Caco-2 (cell line): ENCODE results near the gene RGS6. TPM values are rescaled to one million over a fixed set of nuclear protein-coding genes. Genes with fewer than 3 reads are reported as not detected.
A peak's percentile ranks its signal among the peaks of the same experiment; 100 is the strongest.

Experiments
- BruUV-seq: library from RNA; stranded (reverse); fragments of 400-500 nt; replicated peaks from 2 replicates; lab custom pipeline; 2021; lab: Mats Ljungman, UMichigan
- CTCF ChIA-PET: fragments of 300-600 bp; sonication (Branson Sonifier 250); formaldehyde crosslinking; loops from one replicate; lab custom pipeline; 2022; ENCODE audit warnings: antibody characterized with exemption; lab: Charles Lee
- POLR2A ChIA-PET: fragments of 300-600 bp; sonication (Branson Sonifier 250); formaldehyde crosslinking; loops from one replicate; lab custom pipeline; 2022; ENCODE audit warnings: antibody characterized with exemption; lab: Charles Lee
- DNase-seq, 2 experiments: peaks; one replicate each; pipeline versions ENCODE4 v3.0.0 to v3.0.0-alpha.2; 2020 to 2022
- H3K27me3 ChIP-seq: replicated peaks from 2 replicates; pipeline ENCODE4 v1.6.0; 2011; ENCODE audit warnings: low read length; ENCODE audit not compliant: control insufficient read depth, insufficient read depth
- H3K36me3 ChIP-seq: 2 replicates; pipeline ENCODE4 v1.5.1; 2011; ENCODE audit warnings: low read length; ENCODE audit not compliant: control insufficient read depth, insufficient read depth
- H3K4me1 ChIP-seq: fragments of 250-450 bp; sonication (Bioruptor Pico); 2 replicates; pipeline ENCODE4 v1.5.1; 2020; ENCODE audit warnings: mild to moderate bottlenecking
- H3K4me3 ChIP-seq: 2 replicates; pipeline ENCODE4 v1.5.1; 2011; ENCODE audit warnings: low read depth, mild to moderate bottlenecking, control low read depth, low read length
- H3K9me3 ChIP-seq: fragments of 250-450 bp; sonication (Bioruptor Pico); 2 replicates; pipeline ENCODE4 v1.5.1; 2020; ENCODE audit warnings: mild to moderate bottlenecking, moderate library complexity
- H3K27ac Mint-ChIP-seq: one replicate; pipeline ENCODE4 v1.8.0; 2022; ENCODE audit warnings: mixed read lengths; ENCODE audit not compliant: unreplicated experiment
- H3K27me3 Mint-ChIP-seq: one replicate; pipeline ENCODE4 v1.8.0; 2022; ENCODE audit warnings: mixed read lengths; ENCODE audit not compliant: insufficient read depth, unreplicated experiment
- H3K36me3 Mint-ChIP-seq: one replicate; pipeline ENCODE4 v1.8.0; 2022; ENCODE audit warnings: mild to moderate bottlenecking, mixed read lengths; ENCODE audit not compliant: insufficient read depth, unreplicated experiment
- H3K4me1 Mint-ChIP-seq: one replicate; pipeline ENCODE4 v1.8.0; 2022; ENCODE audit warnings: low read depth, mixed read lengths; ENCODE audit not compliant: unreplicated experiment
- H3K4me3 Mint-ChIP-seq: one replicate; pipeline ENCODE4 v1.8.0; 2022; ENCODE audit warnings: mild to moderate bottlenecking, moderate library complexity, mixed read lengths; ENCODE audit not compliant: unreplicated experiment
- H3K9me3 Mint-ChIP-seq: one replicate; pipeline ENCODE4 v1.8.0; 2022; ENCODE audit warnings: mixed read lengths; ENCODE audit not compliant: unreplicated experiment
- intact Hi-C: fragments of 100-400 bp; cut with micrococcal nuclease; formaldehyde crosslinking; loops from one replicate; pipeline ENCODE4 v1.10.0; 2022; ENCODE audit not compliant: unreplicated experiment
- total RNA-seq: library from RNA; stranded (reverse); gene quantifications from 2 replicates; pipeline ENCODE4 v1.2.3, GENCODE V29; 2022
- TF ChIP-seq, protein P1 (sequence below), 2 experiments: fragments of 200-600 bp in 1 of 2; IDR thresholded peaks; 1 replicate in 1 of 2; 2 replicates in 1 of 2; pipeline versions ENCODE4 v1.5.1 to v1.8.0; 2011 to 2022; ENCODE audit warnings: antibody characterized with exemption in 1 of 2, control low read depth in 1 of 2, inconsistent platforms in 1 of 2, low read depth in 1 of 2, low read length in 1 of 2, mild to moderate bottlenecking in 1 of 2, moderate library complexity in 1 of 2; ENCODE audit not compliant: insufficient read depth in 1 of 2, severe bottlenecking in 1 of 2, unreplicated experiment in 1 of 2

The RGS6 gene
- total RNA-seq, 1 experiment from 2014 or later = not detected

DNA sequence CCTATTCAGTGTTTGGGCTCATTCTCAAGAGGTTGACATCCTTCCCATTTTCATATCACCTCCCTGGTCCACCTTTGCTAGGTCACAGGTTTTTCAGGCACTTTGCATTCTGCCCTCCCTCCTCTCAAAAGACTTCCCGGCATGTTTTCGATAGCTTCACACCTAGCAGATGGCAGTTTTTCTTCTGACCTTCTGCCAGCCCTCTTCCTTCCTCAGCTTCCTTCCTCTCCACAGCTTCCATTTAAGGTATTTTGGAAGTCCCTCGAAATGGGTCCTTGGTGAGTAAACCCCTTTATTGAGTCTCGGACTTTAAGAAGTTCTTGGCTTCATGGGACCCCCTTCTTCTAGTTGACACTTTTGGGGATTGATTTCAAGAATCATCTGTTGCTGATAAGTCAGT is 358.0 kb downstream of the RGS6 start:
- intact Hi-C loops = loop anchor here (5.0 kb wide), 1 partner anchor 268 kb away; no protein-coding TSS in a partner anchor
- POLR2A ChIA-PET = no interaction called here

DNA sequence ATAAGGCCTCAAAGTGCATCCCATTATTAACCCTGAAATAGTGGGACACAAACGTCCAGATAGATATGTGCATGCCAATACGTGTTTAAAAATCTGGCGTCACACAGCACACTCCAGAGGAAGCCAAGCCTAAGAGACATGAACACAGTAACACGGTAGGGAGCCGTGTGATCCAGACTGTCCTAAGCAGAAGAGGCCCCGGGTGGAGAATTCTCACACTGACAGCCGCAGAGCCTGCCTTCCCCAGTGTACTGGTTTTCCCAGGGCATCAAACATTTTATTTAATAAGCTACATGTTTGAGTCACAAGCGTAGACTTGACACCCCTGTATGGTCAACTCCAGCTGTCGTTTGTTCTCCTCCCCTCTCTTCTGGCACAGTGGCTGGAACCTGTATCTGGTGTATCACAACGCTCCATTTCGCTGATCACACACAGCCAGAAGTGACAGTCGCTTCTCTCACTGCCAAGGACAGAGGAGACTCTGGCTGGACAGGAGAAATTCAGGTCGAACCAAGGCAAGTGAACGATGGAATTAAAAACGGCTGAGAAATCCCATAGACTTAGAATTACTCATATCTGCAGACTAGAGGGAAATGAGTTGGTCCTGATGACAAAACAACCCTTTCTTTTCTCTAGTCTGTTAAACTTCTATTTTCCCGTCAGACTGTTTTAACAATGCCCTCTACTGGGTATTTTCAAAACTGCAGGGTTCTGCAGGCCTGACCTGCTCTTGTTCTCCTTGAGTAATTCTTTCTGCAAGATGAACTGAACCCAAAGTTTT is 359.9 kb downstream of the RGS6 start:
- H3K9me3 ChIP-seq = peaks cover 4% of the 10 kb centered on the region; the same call in 1 of the 2 replicates

More for the DNA sequence above, 358.0 kb downstream of the RGS6 start:
- H3K9me3 Mint-ChIP-seq = peaks cover 9% of the 10 kb centered on the region
- Histone ChIP-seq H3K4me1 (no peaks in the 10 kb centered on the region; the same call in 1 of the 2 replicates), H3K27me3 (no peaks in the 10 kb centered on the region), H3K4me3 (no peak overlapping the region), H3K9me3 (peaks cover 5% of the 10 kb centered on the region; the same call in 1 of the 2 replicates), H3K36me3 (no peaks in the 10 kb centered on the region)
- TF ChIP-seq, protein P1, sequence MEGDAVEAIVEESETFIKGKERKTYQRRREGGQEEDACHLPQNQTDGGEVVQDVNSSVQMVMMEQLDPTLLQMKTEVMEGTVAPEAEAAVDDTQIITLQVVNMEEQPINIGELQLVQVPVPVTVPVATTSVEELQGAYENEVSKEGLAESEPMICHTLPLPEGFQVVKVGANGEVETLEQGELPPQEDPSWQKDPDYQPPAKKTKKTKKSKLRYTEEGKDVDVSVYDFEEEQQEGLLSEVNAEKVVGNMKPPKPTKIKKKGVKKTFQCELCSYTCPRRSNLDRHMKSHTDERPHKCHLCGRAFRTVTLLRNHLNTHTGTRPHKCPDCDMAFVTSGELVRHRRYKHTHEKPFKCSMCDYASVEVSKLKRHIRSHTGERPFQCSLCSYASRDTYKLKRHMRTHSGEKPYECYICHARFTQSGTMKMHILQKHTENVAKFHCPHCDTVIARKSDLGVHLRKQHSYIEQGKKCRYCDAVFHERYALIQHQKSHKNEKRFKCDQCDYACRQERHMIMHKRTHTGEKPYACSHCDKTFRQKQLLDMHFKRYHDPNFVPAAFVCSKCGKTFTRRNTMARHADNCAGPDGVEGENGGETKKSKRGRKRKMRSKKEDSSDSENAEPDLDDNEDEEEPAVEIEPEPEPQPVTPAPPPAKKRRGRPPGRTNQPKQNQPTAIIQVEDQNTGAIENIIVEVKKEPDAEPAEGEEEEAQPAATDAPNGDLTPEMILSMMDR (IDR thresholded peaks at IDR 0.05; ENCODE audit: insufficient read depth in 1 of 2, low read depth in 1 of 2, low read length in 1 of 2, severe bottlenecking in 1 of 2, unreplicated experiment in 1 of 2) = no peak
- no peak for DNase-seq
- no peak overlapping the region for H3K27ac Mint-ChIP-seq
- CTCF ChIA-PET = no interaction called here
- no peak overlapping the region for H3K4me3 Mint-ChIP-seq
- H3K4me1 Mint-ChIP-seq = no peaks in the 10 kb centered on the region
- no peaks in the 10 kb centered on the region for H3K36me3 Mint-ChIP-seq
- H3K27me3 Mint-ChIP-seq = peaks cover 9% of the 10 kb centered on the region
- BruUV-seq = no TSS peak

DNA sequence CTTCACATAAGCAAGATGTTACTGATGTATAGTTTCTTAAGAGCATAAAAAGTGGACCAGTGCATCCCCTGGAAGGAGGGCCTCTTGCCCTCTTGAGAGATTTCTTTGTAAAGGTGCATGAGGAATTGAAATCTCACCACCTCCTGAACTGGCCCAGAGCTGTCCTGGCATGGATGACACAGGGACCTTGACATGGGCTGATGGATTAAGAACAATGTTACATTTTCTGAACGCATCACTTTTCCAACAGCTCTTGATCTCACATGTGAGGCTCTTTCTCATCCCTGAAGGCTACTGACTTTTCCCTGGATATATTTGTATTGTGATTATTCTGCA is 360.4 kb downstream of the RGS6 start:
- Mint-ChIP-seq H3K4me3 (no peak overlapping the region), H3K27me3 (peaks cover 9% of the 10 kb centered on the region), H3K9me3 (no peaks in the 10 kb centered on the region), H3K36me3 (no peaks in the 10 kb centered on the region), H3K27ac (no peak overlapping the region), H3K4me1 (no peaks in the 10 kb centered on the region)
- Histone ChIP-seq H3K9me3 (peaks cover 3% of the 10 kb centered on the region; the same call in 1 of the 2 replicates), H3K36me3 (no peaks in the 10 kb centered on the region), H3K4me3 (no peak overlapping the region), H3K27me3 (no peaks in the 10 kb centered on the region), H3K4me1 (no peaks in the 10 kb centered on the region; the same call in 1 of the 2 replicates)
- TF ChIP-seq, protein P1 (IDR thresholded peaks at IDR 0.05; ENCODE audit: insufficient read depth in 1 of 2, low read depth in 1 of 2, low read length in 1 of 2, severe bottlenecking in 1 of 2, unreplicated experiment in 1 of 2) = peak in 1 of 2 experiments; percentile 10
- ChIA-PET POLR2A (interaction anchor here (0.5 kb wide), 1 partner anchor 988 kb away, joined by 3 read pairs; no protein-coding TSS in a partner anchor), CTCF (no interaction called here)
- no peak for DNase-seq
- intact Hi-C loops = loop anchor here (5.0 kb wide), 1 partner anchor 270 kb away; no protein-coding TSS in a partner anchor
- BruUV-seq = no TSS peak

More for the DNA sequence above, 359.9 kb downstream of the RGS6 start:
- no peaks in the 10 kb centered on the region for H3K36me3 ChIP-seq
- no peaks in the 10 kb centered on the region; the same call in 1 of the 2 replicates for H3K4me1 ChIP-seq
- Mint-ChIP-seq H3K4me1 (no peaks in the 10 kb centered on the region), H3K27ac (no peak overlapping the region), H3K36me3 (no peaks in the 10 kb centered on the region), H3K27me3 (peaks cover 9% of the 10 kb centered on the region), H3K4me3 (no peak overlapping the region), H3K9me3 (no peaks in the 10 kb centered on the region)
- no peaks in the 10 kb centered on the region for H3K27me3 ChIP-seq
- CTCF ChIA-PET = no interaction called here
- TF ChIP-seq, protein P1 (IDR thresholded peaks at IDR 0.05; ENCODE audit: insufficient read depth in 1 of 2, low read depth in 1 of 2, low read length in 1 of 2, severe bottlenecking in 1 of 2, unreplicated experiment in 1 of 2) = peak; percentile 54 to 69
- no peak overlapping the region for H3K4me3 ChIP-seq
- intact Hi-C loops = loop anchor here (5.0 kb wide), 1 partner anchor 270 kb away; no protein-coding TSS in a partner anchor
- POLR2A ChIA-PET = interaction anchor here (0.5 kb wide), 1 partner anchor 988 kb away, joined by 3 read pairs; no protein-coding TSS in a partner anchor
- no TSS peak for BruUV-seq
- DNase-seq = peak in 1 of 2 experiments; percentile 52
